ENCODE results near the gene UNC93A.
"Not testable (repeated sequence)": the region's sequence is repeated elsewhere in the genome, so short reads cannot be mapped to it uniquely, and the experiment has no call there.

UNC93A gene

GRCh38 chr6:167317172-167317571 lies 26.1 kb downstream of the UNC93A start:
- no peak for DNase-seq

GRCh38 chr6:167318354-167318753 lies 27.2 kb downstream of the UNC93A start:
- not testable (repeated sequence) for DNase-seq

GRCh38 chr6:167318856-167319255 lies 27.7 kb downstream of the UNC93A start:
- DNase-seq, result not testable (repeated sequence)

GRCh38 chr6:167319856-167320753 lies 29.0 kb downstream of the UNC93A start:
- not testable (repeated sequence) for DNase-seq

GRCh38 chr6:167320754-167321056 lies 29.6 kb downstream of the UNC93A start:
- DNase-seq, result not testable (repeated sequence)

- DNase-seq, result not testable (repeated sequence)
Measured at GRCh38 chr6:167321185-167321584, 30.1 kb downstream of the UNC93A start.

GRCh38 chr6:167323111-167323510 lies 32.0 kb downstream of the UNC93A start:
- no peak for DNase-seq

GRCh38 chr6:167324111-167324510 lies 33.0 kb downstream of the UNC93A start:
- no peak for DNase-seq

GRCh38 chr6:167325766-167326165 lies 34.7 kb downstream of the UNC93A start:
- no peak for DNase-seq

- DNase-seq, result no peak
Measured at GRCh38 chr6:167327391-167327790, 36.3 kb downstream of the UNC93A start.

GRCh38 chr6:167328086-167328485 lies 37.0 kb downstream of the UNC93A start:
- no peak for DNase-seq

- DNase-seq, result no peak
Measured at GRCh38 chr6:167329014-167329413, 37.9 kb downstream of the UNC93A start.

- no peak for DNase-seq
Measured at GRCh38 chr6:167330750-167331149, 39.6 kb downstream of the UNC93A start.

- no peak for DNase-seq
Measured at GRCh38 chr6:167331565-167331964, 40.5 kb downstream of the UNC93A start.

GRCh38 chr6:167336844-167337630 lies 45.9 kb downstream of the UNC93A start:
- DNase-seq, result no peak

GRCh38 chr6:167337675-167338449 lies 46.7 kb downstream of the UNC93A start:
- DNase-seq, result no peak

GRCh38 chr6:167338541-167339117 lies 47.5 kb downstream of the UNC93A start:
- no peak for DNase-seq

GRCh38 chr6:167341038-167341583 lies 50.0 kb downstream of the UNC93A start:
- DNase-seq, result no peak

- DNase-seq, result no peak
Measured at GRCh38 chr6:167341665-167342655, 50.8 kb downstream of the UNC93A start.

- DNase-seq, result no peak
Measured at GRCh38 chr6:167342879-167343610, 51.9 kb downstream of the UNC93A start.

- DNase-seq, result no peak
Measured at GRCh38 chr6:167345348-167345747, 54.2 kb downstream of the UNC93A start.
